Nephron progenitor cell (in vitro differentiated cells): ENCODE data around the gene NUSAP1.
"Not testable (repeated sequence)": the region's sequence is repeated elsewhere in the genome, so short reads cannot be mapped to it uniquely, and the experiment has no call there.

Experiments
- DNase-seq: peaks from one replicate; pipeline ENCODE4 v3.0.0; 2021
- H3K27ac Mint-ChIP-seq: 2 replicates; pipeline ENCODE4 v1.8.0; 2021; ENCODE audit warnings: mild to moderate bottlenecking, moderate library complexity, mixed read lengths
- H3K27me3 Mint-ChIP-seq: 2 replicates; pipeline ENCODE4 v1.8.0; 2021; ENCODE audit warnings: mild to moderate bottlenecking, low read depth, mixed read lengths; ENCODE audit not compliant: poor library complexity
- H3K36me3 Mint-ChIP-seq: 2 replicates; pipeline ENCODE4 v1.8.0; 2021; ENCODE audit warnings: low read depth, mixed read lengths
- H3K4me1 Mint-ChIP-seq: 2 replicates; pipeline ENCODE4 v1.8.0; 2021; ENCODE audit warnings: mixed read lengths
- H3K4me3 Mint-ChIP-seq: 2 replicates; pipeline ENCODE4 v1.8.0; 2021; ENCODE audit warnings: mild to moderate bottlenecking, moderate library complexity, mixed read lengths
- H3K9me3 Mint-ChIP-seq: 2 replicates; pipeline ENCODE4 v1.8.0; 2021; ENCODE audit warnings: mild to moderate bottlenecking, moderate library complexity, mixed read lengths
- TF ChIP-seq, protein P1 (sequence below): fragments of 200-600 bp; sonication (generic); IDR thresholded peaks from 2 replicates; pipeline ENCODE4 v1.5.0; 2021; ENCODE audit warnings: antibody characterized with exemption

NUSAP1 gene

GRCh38 chr15:41332194-41333025 lies at the start of gene NUSAP1, which contains the start of gene OIP5:
Gene NUSAP1 (plus strand): TSS chr15:41332881. CDS start chr15:41332958, 77 bp downstream.
Gene OIP5 (minus strand): TSS chr15:41332591. CDS start chr15:41332561, 30 bp downstream.
- peaks cover 44% of the 10 kb centered on the region for H3K4me1 Mint-ChIP-seq
- DNase-seq: peak; percentile 95
- H3K27ac Mint-ChIP-seq: peak within 1 kb of the TSS; percentile 96
- peaks cover 32% of the 10 kb centered on the region for H3K36me3 Mint-ChIP-seq
- TF ChIP-seq, protein P1, sequence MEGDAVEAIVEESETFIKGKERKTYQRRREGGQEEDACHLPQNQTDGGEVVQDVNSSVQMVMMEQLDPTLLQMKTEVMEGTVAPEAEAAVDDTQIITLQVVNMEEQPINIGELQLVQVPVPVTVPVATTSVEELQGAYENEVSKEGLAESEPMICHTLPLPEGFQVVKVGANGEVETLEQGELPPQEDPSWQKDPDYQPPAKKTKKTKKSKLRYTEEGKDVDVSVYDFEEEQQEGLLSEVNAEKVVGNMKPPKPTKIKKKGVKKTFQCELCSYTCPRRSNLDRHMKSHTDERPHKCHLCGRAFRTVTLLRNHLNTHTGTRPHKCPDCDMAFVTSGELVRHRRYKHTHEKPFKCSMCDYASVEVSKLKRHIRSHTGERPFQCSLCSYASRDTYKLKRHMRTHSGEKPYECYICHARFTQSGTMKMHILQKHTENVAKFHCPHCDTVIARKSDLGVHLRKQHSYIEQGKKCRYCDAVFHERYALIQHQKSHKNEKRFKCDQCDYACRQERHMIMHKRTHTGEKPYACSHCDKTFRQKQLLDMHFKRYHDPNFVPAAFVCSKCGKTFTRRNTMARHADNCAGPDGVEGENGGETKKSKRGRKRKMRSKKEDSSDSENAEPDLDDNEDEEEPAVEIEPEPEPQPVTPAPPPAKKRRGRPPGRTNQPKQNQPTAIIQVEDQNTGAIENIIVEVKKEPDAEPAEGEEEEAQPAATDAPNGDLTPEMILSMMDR: peak; percentile 25
- no peaks in the 10 kb centered on the region for H3K27me3 Mint-ChIP-seq
- peak within 1 kb of the TSS; percentile 98 for H3K4me3 Mint-ChIP-seq
- H3K9me3 Mint-ChIP-seq: no peaks in the 10 kb centered on the region

GRCh38 chr15:41282980-41283652 lies 49.6 kb upstream of the NUSAP1 start:
- Mint-ChIP-seq H3K36me3 (peaks cover 52% of the 10 kb centered on the region), H3K4me3 (peak overlapping the region; percentile 100), H3K4me1 (peaks cover 29% of the 10 kb centered on the region), H3K27ac (peak overlapping the region; percentile 88)
- not testable (repeated sequence) for H3K9me3 Mint-ChIP-seq, H3K27me3 Mint-ChIP-seq
- DNase-seq: peak; percentile 20

DNA sequence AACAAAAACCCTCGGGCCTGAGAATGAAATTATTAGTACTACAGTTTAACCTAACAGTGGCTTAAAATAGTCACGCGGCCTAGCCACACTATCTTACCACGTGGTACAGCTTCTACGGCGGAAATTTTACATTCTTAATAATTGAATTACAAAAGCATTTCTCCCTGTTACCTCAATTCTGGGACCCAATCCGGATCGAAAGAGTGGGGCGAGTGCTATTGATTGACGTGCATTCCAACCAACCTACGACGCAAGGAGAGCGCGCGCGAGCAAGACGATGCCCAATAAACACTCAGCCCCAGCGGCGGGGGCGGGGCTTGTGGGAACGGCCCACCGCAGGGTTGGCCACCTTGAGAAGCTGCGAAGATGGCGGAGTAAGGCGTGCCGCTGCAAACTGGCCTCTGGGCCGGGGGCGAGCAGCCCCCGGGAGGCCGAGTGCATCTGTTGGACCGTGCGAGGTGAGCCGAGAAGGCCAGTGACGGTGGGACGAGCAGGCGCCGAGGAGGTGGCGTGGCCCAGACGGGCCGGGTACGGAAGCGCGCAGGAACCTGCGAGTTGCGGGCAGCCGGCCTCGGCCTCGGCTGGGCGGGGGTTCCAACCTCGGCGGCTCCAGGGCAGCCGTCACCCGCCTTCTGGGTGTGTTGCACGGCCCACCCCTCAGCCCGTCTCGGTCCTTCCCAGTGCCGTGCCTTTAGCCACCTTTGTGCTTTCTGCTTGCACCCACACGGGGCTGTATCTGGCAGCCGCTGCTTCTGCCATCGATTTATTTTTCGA lies 48.8 kb upstream of the NUSAP1 start:
- peaks cover 54% of the 10 kb centered on the region for H3K36me3 Mint-ChIP-seq
- H3K9me3 Mint-ChIP-seq: peaks cover 8% of the 10 kb centered on the region
- H3K4me3 Mint-ChIP-seq: peak overlapping the region; percentile 100
- peaks cover 29% of the 10 kb centered on the region for H3K4me1 Mint-ChIP-seq
- TF ChIP-seq, protein P1: no peak
- H3K27me3 Mint-ChIP-seq: peaks cover 3% of the 10 kb centered on the region
- H3K27ac Mint-ChIP-seq: peak overlapping the region; percentile 98
- DNase-seq: peak; percentile 98

DNA sequence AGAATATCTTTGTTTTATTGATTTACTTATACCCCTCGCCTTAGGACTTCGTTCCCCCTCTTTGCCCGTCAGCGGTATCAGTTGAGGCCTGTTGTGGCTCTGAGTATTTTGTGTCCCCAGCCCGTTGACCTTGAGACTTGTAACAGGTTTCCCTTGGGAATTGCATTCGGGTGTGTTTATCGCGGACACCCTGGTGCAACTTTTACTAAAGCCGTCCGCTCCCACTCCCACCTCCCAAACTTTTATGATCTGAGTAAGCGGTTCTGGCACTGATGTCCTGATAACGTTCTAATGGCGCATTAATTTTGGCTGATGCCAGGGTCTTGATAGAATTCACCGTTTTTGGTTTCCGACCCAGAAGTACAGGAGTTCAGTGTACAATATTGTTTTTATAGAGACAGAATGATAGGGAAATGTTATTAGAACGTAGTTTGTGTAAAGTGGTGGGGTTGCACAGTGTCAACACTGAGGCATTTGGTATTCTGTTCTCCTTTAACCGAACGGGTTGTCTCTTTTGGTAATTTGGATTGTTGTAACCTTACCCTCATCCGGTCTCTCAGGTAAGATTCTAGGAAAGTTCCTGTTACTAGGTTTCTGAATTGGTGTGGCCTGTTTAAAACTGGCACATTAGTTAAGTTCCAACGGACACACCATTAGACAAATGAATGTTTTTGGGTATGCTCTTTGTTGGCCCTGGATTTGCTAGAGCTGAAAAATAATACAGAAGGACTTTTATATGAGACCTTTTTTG lies 48.1 kb upstream of the NUSAP1 start:
- peak overlapping the region; percentile 100 for H3K4me3 Mint-ChIP-seq
- peaks cover 8% of the 10 kb centered on the region for H3K9me3 Mint-ChIP-seq
- peaks cover 50% of the 10 kb centered on the region for H3K36me3 Mint-ChIP-seq
- peaks cover 29% of the 10 kb centered on the region for H3K4me1 Mint-ChIP-seq
- peak overlapping the region; percentile 98 for H3K27ac Mint-ChIP-seq
- no peak for DNase-seq
- no peaks in the 10 kb centered on the region for H3K27me3 Mint-ChIP-seq
- TF ChIP-seq, protein P1: no peak

DNA sequence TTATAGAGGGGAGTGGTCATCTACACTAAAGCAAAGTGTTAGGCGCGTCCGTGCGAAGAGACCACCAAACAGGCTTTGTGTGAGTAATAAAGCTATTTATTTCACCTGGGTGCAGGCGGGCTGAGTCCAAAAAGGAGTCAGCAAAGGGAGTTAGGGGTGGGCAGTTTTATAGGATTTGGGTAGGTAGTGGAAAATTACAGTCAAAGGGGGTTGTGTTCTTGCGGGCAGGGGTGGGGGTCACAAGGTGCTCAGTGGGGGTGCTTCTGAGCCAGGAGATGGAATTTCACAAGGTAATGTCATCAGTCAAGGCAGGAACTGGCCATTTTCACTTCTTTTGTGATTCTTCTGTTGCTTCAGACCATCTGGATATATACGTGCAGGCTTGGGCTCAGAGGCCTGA lies 47.4 kb upstream of the NUSAP1 start:
- TF ChIP-seq, protein P1: no peak
- no peak for DNase-seq
- Mint-ChIP-seq H3K27me3 (no peaks in the 10 kb centered on the region), H3K36me3 (peaks cover 44% of the 10 kb centered on the region), H3K27ac (peak overlapping the region; percentile 98), H3K4me3 (peak overlapping the region; percentile 100), H3K4me1 (peaks cover 29% of the 10 kb centered on the region), H3K9me3 (peaks cover 8% of the 10 kb centered on the region)
